ENCODE measurements around the gene OGDHL. TPM values are rescaled to one million over a fixed set of nuclear protein-coding genes. Genes with fewer than 3 reads are reported as not detected.
"Not testable (repeated sequence)": the region's sequence is repeated elsewhere in the genome, so short reads cannot be mapped to it uniquely, and the experiment has no call there.

OGDHL gene
- total RNA-seq, 4 donors from 2014 or later = under 0.01 to 0.79 TPM; not detected in 2

GRCh38 chr10:49756641-49757040 is 5.5 kb downstream of the OGDHL start:
- Histone ChIP-seq H3K27ac (no peak overlapping the region), H3K4me1 (peaks cover 1 to 4% (median 2%) of the 10 kb centered on the region in 3 donors), H3K4me3 (no peak overlapping the region), H3K36me3 (no peaks in the 10 kb centered on the region), H3K9me3 (no peaks in the 10 kb centered on the region), H3K27me3 (peaks cover 0 to 30% (median 0%) of the 10 kb centered on the region in 4 donors)
- intact Hi-C loops (cut with DNase I) = no loop called here
- no peak for TF ChIP-seq CTCF (IDR thresholded peaks at IDR 0.05)
- no peak for TF ChIP-seq POLR2A (IDR thresholded peaks at IDR 0.05)
- 72 to 100% methylated on average over 1 to 2 of the region's 6 CpGs for WGBS, 2 donors
- no peak for DNase-seq

DNA sequence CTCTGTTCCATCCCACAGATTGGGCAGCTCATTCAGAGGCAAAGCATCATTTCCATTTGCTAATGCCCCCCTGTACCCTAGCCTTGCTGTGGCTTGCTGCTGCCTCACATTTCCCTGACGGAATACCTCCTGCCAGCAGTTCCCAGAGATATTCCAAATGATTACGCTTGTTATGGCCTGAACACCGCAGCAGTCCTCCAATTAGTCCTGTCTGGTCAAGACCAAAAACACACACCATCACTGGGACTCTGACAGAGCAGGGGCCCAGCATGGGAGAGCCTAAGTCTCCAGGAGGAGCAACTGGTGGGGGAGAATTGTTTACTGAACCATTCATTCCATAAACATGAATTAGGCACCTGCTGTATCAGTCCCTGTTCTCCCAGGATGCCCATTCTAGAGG is 6.1 kb downstream of the OGDHL start:
- H3K4me3 ChIP-seq = no peak overlapping the region
- intact Hi-C loops (cut with DNase I) = no loop called here
- no peaks in the 10 kb centered on the region for H3K4me1 ChIP-seq
- H3K27me3 ChIP-seq = peaks cover 0 to 24% (median 0%) of the 10 kb centered on the region in 4 donors
- no peaks in the 10 kb centered on the region for H3K9me3 ChIP-seq
- H3K27ac ChIP-seq = no peak overlapping the region
- no peak for DNase-seq
- no peaks in the 10 kb centered on the region for H3K36me3 ChIP-seq
- 60 to 78% methylated on average over 1 to 3 of the region's 3 CpGs for WGBS, 2 donors
- no peak for TF ChIP-seq POLR2A (IDR thresholded peaks at IDR 0.05)
- TF ChIP-seq CTCF (IDR thresholded peaks at IDR 0.05) = no peak

DNA sequence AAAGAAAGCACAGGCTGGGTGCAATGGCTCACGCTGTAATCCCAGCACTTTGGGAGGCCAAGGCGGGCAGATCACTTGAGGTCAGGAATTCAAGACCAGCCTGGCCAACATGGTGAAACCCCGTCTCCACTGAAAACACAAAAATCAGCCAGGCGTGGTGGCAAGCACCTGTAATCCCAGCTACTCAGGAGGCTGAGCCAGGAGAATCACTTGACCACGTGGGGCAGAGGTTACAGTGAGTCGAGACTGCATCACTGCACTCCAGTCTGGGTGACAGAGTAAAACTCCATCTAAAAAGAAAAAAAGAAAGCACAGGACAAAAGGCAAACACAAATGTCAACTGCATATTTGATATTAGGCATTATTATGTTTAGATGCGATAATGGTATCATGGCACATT is 7.2 kb downstream of the OGDHL start:
- H3K4me1 ChIP-seq; H3K36me3 ChIP-seq; DNase-seq; H3K4me3 ChIP-seq; H3K9me3 ChIP-seq; intact Hi-C loops (cut with DNase I); H3K27ac ChIP-seq: not testable (repeated sequence)
- 73 to 76% methylated on average over 6 to 7 of the region's 7 CpGs for WGBS, 2 donors
- peaks cover 0 to 19% (median 0%) of the 10 kb centered on the region in 4 donors for H3K27me3 ChIP-seq

DNA sequence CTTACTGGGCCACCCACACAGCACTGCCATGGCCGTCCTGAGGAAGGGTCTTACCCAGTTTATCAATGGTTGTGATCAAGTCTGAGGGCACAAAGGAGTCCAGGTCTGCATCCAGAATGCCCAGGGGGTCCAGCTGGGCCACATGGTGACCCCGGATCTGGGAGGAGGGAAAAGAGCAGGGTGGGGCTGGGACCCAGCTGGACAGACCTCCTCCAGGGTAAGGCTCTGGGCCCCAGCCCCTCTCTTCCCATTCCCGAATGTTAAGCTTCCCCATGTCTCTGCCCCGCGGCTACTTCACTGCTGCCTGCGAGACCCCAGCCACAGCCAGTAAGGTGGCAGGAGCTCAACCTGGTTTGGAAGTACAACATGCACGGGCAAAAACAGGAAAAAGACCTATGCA is 9.5 kb downstream of the OGDHL start:
- intact Hi-C loops (cut with DNase I) = no loop called here
- TF ChIP-seq POLR2A (IDR thresholded peaks at IDR 0.05) (no peak), CTCF (IDR thresholded peaks at IDR 0.05) (no peak)
- no peak overlapping the region for H3K27ac ChIP-seq
- WGBS, 2 donors = 90% methylated on average over 5 of the region's 7 CpGs; no CpG with 5 or more reads in 1 of the 2 donors
- no peak for DNase-seq
- no peaks in the 10 kb centered on the region for H3K4me1 ChIP-seq
- H3K36me3 ChIP-seq = no peaks in the 10 kb centered on the region
- H3K27me3 ChIP-seq = peaks cover 0 to 9% (median 0%) of the 10 kb centered on the region in 4 donors
- H3K9me3 ChIP-seq = no peaks in the 10 kb centered on the region
- no peak overlapping the region for H3K4me3 ChIP-seq

DNA sequence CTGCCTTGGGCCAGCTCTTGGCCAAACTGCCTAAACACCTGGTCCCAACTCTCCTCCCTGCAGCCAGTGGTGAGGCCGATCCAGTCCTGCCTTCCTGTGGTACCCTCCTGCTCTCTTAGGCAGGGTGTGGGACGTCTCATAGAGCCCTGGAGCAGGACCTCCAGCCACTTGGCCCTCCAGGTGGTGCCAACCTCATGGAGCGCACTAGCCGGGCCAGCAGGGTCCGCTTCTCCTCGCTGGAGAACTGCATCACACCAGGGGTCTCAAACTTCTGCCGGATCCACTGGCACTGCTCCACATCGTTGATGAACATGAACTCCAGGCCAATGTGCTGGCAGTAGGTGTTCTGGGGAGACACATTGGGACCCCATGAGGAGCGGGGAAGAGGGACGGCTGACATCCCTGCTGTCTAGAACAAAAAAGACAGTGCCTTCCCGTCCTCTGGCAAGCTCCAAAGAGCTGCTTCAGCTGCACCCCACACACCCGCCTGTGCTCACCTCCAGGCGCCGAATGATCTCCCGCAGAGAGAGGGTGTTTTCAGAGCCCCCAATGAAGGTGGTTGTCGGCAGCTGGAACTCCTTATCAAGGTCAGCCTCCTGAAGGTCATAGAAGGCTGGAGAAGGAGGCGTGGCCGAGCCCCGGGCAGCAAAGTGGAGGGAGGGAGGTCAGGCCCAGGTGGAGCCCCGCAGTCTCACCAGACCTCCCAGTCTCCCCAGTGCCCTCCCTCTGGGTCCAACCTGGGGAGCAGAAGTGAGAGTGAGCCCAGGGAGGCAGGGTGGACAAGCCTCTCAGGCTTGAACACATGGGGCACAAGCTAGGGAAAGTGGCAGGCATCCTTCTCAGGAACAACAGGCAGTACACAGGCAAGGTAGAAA is 10.2 kb downstream of the OGDHL start:
- TF ChIP-seq CTCF (IDR thresholded peaks at IDR 0.05) (no peak), POLR2A (IDR thresholded peaks at IDR 0.05) (no peak)
- Histone ChIP-seq H3K36me3 (no peaks in the 10 kb centered on the region), H3K27me3 (peaks cover 0 to 8% (median 0%) of the 10 kb centered on the region in 4 donors), H3K4me3 (no peak overlapping the region), H3K27ac (no peak overlapping the region), H3K4me1 (no peaks in the 10 kb centered on the region), H3K9me3 (no peaks in the 10 kb centered on the region)
- 67 to 73% methylated on average over 4 to 17 of the region's 20 CpGs for WGBS, 2 donors
- no peak for DNase-seq
- intact Hi-C loops (cut with DNase I) = no loop called here

Measured in esophagus squamous epithelium (tissue), 5 donors.